ENCODE data around the gene AFAP1.

AFAP1 gene

DNA sequence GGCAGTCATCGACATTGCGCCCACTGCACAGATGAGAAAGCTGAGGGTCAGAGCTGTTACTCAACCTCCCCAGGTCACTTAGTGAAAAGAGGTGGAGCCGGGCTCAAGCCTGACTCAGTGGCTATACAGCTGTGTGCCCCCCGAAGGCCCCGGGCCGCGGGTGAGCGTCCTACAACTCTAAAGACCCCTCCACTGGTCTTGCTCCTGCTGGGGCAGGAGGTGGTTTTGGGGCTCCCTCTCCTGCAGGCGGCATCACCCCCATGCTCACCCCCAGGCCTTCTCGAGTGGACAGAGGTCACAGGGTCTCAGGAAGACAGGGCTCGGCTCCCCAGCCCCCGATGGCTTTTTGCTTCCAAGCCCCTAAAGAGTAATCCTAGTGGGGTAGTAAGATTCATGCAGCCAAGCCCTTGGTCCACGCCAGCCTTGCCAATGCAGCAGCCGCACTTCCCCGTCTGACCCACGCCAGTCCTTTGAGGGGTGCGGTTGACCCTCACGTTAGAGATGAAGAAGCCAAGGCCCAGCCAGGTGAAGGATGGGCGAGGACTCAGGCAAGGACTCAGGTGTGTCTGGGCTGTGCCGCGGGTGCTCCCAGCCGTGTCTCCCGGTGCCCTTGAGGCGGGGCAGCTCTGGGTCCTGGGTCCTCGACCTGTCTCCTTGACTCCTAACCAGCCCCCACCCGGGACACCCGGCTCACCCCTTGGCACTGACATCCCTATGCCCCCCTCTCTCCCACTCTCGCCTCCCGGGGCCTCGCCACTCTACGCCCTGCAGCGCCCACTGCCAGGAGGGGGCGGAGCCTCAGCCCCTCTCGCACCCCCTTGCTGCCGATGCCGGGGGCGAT, 200.4 kb downstream of the AFAP1 start:
- TF ChIP-seq, protein P1, sequence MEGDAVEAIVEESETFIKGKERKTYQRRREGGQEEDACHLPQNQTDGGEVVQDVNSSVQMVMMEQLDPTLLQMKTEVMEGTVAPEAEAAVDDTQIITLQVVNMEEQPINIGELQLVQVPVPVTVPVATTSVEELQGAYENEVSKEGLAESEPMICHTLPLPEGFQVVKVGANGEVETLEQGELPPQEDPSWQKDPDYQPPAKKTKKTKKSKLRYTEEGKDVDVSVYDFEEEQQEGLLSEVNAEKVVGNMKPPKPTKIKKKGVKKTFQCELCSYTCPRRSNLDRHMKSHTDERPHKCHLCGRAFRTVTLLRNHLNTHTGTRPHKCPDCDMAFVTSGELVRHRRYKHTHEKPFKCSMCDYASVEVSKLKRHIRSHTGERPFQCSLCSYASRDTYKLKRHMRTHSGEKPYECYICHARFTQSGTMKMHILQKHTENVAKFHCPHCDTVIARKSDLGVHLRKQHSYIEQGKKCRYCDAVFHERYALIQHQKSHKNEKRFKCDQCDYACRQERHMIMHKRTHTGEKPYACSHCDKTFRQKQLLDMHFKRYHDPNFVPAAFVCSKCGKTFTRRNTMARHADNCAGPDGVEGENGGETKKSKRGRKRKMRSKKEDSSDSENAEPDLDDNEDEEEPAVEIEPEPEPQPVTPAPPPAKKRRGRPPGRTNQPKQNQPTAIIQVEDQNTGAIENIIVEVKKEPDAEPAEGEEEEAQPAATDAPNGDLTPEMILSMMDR (IDR thresholded peaks at IDR 0.05; ENCODE audit: control insufficient read depth, extremely low read depth, insufficient read depth), result no peak
- H3K4me3 ChIP-seq (ENCODE audit: low read depth, low read length), result no peak overlapping the region
- DNase-seq (ENCODE audit: low read depth), result no peak

DNA sequence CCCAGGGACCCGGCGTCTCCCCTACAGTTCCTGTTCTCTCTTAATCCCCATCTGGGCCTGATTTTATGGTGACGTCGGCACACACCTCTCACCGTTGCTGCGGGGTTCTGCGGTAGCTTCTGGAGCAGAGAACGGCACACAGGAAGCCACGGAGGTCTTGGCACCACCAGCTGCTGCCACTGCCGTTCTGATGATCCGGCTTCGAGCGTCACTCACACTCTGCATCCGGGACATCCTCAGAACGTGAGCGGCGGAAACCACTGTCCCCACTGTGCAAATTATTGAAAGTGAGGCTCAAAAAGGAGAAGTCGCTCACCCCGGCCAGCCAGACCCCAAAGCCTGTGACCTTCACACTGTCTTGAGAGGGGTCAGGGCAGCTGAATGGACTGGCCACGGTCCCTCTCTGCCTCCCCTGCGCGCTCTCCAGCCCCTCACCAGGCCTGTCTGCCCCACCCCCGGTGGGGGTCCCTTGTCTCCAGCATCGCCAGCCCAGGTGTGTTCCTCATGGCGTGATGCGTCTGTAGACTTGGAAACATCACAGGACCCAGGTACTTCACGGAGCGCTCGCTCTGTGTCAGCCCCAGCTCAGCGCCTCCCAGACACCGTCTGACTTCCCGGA, 201.1 kb downstream of the AFAP1 start:
- no peak overlapping the region for H3K4me3 ChIP-seq (ENCODE audit: low read depth, low read length)
- TF ChIP-seq, protein P1 (IDR thresholded peaks at IDR 0.05; ENCODE audit: control insufficient read depth, extremely low read depth, insufficient read depth), result no peak
- DNase-seq (ENCODE audit: low read depth), result no peak

DNA sequence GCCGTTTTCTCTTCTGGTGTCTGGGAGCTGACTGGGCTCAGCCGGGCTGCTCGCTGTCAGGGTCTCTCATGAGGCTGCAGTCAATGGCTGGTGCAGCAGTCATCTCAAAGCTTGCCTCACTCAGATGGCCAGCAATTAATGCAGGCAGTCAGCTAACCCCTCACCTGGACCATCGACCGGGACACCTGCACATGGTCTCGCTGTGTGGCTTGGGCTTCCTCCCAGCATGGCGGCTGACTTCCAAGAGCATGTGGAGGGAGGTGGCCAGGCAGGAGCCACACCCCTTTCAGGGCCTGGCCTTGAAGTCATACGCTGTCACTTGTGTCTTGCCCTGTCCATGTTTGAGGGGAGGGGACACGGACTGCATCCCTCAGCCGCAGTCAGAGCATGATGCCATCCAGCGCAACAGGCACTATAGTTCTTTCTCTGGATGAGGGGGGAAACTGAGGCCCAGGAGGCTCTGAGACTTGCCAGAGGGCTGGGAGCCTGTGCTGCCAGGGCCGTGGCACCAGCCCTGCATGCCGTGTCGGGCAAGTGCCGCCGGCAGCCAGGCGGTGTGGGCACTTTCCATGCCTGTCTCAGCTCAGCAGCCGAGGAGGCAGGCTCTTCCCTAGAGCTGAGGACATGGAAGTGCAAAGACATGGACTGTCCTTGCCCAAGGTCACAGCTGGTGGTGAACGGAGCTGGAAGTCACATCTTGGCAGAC, 201.8 kb downstream of the AFAP1 start:
- H3K4me3 ChIP-seq (ENCODE audit: low read depth, low read length), result no peak overlapping the region
- no peak for DNase-seq (ENCODE audit: low read depth)
- TF ChIP-seq, protein P1 (IDR thresholded peaks at IDR 0.05; ENCODE audit: control insufficient read depth, extremely low read depth, insufficient read depth), result no peak

DNA sequence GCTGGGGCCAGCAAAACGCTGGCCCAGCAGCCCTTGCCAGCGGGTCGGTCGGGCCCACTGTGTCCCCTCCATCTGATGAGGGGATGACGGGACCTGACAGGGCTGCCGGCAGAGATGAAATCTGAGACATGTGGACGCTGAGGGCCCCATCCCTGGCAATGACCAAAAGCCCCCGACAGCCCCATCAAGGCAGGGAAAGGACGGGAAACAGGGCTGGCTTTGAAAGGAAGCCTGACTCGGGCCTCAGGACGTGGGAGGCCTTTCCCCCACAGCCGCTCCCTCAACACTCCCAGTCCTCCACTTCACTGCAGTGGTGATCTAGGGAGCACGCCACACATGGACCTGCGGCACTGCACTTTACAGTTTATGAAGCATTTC, 202.4 kb downstream of the AFAP1 start:
- H3K4me3 ChIP-seq (ENCODE audit: low read depth, low read length), result no peak overlapping the region
- no peak for DNase-seq (ENCODE audit: low read depth)

DNA sequence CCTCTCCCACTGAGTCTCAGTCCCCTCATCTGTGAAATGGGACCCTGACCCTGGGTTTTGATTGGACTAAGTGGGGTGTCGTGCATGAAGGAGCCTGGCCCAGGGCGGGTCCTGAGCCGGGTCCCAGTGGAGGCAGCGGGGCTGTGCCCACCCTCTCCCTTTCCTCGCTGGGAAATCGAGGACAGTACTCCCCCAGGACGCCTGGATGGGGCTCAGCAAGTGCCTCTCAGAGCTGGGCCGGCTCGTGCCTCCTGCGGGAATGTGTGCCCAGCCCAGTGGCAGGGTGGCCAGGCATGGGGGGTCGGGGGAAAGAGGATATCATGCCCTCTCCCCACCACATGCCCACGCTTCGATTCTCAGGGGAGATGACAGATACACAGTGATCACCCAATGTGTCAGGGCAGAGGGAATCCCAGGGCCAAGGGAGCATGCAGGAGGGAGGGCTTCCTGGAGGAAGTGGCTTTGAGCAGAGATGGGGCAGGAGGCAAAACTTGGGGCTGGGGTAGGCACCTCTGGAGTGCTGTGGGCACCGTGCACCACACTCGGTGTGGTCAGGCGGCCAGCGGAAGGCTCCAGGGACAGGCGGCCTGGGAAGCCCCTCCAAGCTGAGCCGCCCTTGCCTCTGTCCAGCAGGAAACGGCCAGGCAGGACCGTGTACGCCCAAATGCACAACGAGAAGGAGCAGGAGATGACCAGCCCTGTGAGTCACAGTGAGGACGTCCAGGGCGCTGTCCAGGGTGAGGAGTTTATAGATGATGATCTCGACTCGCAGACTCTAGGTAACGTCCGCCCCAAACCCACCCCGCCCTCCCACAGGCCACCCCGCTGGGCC, 203.0 kb downstream of the AFAP1 start:
- no peak for DNase-seq (ENCODE audit: low read depth)
- no peak overlapping the region for H3K4me3 ChIP-seq (ENCODE audit: low read depth, low read length)
- TF ChIP-seq, protein P1 (IDR thresholded peaks at IDR 0.05; ENCODE audit: control insufficient read depth, extremely low read depth, insufficient read depth), result no peak

More for the DNA sequence above, 202.4 kb downstream of the AFAP1 start:
- TF ChIP-seq, protein P1 (IDR thresholded peaks at IDR 0.05; ENCODE audit: control insufficient read depth, extremely low read depth, insufficient read depth), result no peak

DNA sequence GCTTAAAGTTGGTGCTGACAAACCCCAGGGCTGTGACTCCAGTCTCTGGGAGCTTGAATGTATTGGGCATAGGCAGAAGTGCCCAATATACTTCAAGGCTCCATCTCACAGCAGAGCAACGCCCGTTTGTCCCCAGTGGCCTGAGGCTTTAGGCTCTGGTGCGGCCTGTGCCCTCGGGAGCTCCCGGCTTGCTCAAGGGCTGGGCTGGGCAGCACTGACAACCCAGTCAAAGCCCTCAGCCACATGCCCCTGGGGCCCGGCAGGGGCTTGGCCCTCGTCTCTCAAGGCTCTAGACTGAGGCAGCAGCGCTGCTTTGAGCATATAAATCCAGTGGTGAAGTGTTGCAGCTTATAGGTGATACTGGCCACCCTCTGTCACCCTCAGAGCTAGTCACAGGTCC, 203.7 kb downstream of the AFAP1 start:
- TF ChIP-seq, protein P1 (IDR thresholded peaks at IDR 0.05; ENCODE audit: control insufficient read depth, extremely low read depth, insufficient read depth), result no peak
- DNase-seq (ENCODE audit: low read depth), result no peak
- no peak overlapping the region for H3K4me3 ChIP-seq (ENCODE audit: low read depth, low read length)

Data from LNCaP clone FGC (cell line).